GM18951 (cell line): ENCODE results near the gene STK32C.

Experiments
- POLR2A ChIP-seq: IDR thresholded peaks from 4 replicates; pipeline ENCODE4 v1.6.1; 2011; ENCODE audit warnings: mild to moderate bottlenecking; ENCODE audit not compliant: insufficient read length, insufficient read depth; ENCODE audit errors: extremely low read depth
- in situ Hi-C: fragments of 300-500 bp; cut with MboI; formaldehyde crosslinking; loops from one replicate; pipeline ENCODE4 v1.12.0; 2022; ENCODE audit warnings: low sequenced_read_pairs, mixed read lengths, inconsistent platforms; ENCODE audit not compliant: unreplicated experiment

Gene STK32C

DNA sequence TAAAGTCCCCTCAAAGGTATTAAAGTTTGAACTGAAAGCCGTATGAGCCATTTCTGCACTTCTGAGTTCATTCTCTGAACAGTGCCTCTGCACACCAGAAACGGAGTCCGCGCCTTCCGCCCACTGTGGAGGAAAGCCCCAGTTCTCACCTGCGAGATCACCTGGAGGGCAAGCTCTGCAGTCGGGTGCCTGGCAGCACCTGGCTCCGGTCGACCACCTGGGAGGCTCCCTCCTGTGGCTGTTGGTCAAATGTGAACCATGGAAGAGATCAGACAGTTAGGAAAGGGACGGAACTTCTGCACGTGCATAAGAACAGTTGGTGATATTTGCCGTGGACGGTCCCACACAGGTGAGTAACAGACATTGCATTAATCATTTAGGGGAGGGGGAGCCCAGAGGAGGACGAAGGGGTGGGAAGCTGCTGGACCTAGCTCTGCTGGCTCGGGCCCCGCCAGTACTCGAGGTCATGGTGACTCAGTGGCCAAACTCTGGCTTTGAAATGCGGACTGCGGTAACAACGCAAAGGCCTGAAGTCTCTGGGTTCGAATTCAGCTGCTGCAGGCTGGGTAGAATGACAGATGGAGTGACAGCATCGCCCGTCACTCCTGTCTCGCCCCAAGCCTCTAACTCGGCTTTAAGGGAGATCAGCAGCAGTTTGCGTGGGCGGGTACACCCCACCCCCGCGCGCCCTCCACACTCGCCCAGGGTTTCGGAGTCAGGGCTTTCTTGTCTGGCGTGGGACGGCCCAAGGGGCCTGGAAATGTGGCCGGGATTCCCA lies 122.7 kb downstream of the STK32C start:
- in situ Hi-C loops = no loop called here
- no peak for TF ChIP-seq POLR2A

DNA sequence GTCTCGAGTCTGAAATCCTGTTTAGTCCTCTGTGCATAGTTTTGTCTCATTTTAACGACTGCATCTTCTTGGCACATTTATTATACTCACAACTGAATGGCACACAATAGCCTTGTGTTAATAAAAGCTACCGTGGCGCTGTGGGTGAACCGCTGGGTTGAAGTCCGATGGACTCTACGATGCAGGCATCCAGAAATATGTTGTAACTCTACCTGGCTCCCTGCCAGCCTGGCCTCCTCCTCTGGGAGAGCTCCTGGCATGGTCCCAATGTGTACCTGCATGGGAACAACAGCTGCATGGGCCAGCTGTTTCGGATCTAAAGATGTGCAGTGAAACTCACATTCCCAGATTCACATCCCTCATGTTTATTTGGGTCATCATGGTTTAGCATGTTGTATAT lies 124.7 kb downstream of the STK32C start:
- in situ Hi-C loops = no loop called here

DNA sequence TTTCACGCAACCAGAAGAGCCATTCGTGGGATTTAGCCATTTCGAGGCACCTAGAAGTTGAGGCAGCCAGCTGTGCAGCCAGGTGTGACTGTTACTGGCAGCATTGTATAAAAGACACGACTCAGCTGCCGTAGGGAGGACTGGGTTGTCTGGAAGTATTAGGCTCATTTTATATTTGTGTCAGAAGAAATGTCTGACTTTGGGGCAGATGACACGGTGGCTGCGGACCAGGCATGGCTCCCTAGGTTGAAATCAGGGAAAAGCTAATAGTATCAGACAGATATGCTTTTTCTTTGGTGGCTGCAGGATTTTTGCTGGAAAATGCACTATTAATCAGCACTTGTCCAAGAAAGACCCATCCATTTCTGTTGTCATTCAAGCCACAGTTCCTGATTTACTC lies 125.2 kb downstream of the STK32C start:
- TF ChIP-seq POLR2A = no peak
- in situ Hi-C loops = no loop called here

More for the DNA sequence above, 124.7 kb downstream of the STK32C start:
- TF ChIP-seq POLR2A = no peak

DNA sequence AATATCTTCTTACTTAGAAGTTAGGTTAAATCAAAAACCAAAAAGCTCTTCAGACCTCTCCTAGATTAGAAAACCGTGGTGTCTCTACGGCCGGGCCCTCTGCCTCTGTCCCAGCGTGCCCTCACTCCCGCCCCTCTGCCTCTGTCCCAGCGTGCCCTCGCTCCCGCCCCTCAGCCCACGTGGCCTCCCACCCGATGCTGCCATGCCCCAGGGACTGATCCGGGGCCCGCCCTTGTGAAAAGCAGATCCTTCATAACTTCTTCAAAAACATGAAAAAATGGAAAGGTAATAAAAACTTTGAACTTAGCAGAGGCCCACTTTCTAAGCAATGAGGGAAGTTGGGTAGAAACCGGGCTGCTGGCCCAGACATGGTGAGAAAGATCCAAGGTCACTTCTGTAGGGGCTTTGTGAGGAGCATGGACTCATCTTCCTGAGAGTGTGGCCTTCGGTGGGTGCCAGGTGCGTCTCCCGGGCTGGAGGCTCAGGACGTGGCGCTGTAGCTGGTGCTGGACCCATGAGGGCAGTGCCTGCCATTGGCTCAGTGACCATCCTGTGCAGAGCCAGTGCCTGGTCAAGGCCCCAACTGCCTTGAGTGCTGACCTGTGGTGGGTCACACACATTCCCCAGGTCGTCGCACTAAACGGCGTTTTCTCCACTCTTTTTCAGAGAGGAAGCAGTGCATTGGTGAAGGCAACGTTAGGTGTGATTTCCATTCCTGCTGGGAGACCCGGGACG lies 125.9 kb downstream of the STK32C start:
- in situ Hi-C loops = no loop called here
- TF ChIP-seq POLR2A = no peak

DNA sequence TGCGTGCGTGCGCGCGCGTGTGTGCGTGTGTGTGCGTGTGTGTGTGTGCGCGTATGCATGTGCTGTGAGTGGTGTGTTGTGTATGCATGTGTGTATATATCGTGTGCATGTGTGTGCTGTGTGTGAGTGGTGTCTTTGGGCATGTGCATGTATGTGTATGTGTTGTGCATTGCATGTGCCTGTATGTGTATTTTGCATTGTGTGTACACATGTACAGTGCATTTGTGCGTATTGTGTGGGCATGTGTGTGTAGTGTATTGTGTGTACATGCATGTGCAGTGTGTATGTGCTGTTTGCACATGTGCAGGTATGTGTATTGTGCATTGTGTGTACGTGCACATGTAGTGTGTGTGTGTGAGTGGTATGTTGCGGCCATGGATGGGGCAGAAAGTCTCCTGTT lies 127.0 kb downstream of the STK32C start:
- no peak for TF ChIP-seq POLR2A
- in situ Hi-C loops = no loop called here

DNA sequence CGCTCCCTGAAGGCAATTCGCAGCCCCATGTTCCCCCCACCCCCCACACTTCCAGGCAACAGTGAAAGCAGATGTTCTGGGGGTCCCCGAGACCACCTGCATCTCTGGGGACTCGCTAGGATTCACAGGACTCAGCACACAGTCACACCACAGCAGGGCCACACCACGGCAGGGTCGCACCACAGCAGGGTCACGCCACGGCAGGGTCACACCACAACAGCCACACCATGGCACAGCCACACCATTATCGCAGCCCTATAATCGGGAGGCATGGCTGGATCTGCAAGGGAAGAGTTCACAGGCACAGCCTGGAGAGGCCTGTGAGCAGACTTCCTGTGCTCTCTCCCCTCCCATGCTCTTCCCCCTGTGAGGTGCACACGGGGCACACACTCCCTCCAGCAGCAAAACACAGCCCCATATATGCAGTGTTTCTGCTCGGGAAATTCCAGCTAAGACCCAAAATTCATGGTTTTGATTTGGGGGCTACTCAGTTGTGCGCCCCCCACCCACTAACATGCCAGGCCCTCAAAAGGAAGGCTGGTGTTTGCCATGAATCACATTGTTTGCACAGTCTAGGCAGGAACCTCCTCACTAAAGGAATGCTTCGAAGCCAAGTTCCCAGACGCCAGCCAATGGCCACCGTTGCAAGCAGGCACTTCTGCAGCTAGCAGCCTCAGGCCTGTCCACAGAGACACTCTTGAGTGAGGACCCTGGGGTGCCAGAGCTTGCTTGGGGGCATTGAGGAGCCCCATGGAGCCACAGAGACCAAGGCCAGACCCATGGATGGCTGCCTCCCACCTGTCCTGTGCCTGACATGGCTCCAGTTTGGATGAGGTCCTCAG lies 128.0 kb downstream of the STK32C start:
- no peak for TF ChIP-seq POLR2A
- in situ Hi-C loops = no loop called here

DNA sequence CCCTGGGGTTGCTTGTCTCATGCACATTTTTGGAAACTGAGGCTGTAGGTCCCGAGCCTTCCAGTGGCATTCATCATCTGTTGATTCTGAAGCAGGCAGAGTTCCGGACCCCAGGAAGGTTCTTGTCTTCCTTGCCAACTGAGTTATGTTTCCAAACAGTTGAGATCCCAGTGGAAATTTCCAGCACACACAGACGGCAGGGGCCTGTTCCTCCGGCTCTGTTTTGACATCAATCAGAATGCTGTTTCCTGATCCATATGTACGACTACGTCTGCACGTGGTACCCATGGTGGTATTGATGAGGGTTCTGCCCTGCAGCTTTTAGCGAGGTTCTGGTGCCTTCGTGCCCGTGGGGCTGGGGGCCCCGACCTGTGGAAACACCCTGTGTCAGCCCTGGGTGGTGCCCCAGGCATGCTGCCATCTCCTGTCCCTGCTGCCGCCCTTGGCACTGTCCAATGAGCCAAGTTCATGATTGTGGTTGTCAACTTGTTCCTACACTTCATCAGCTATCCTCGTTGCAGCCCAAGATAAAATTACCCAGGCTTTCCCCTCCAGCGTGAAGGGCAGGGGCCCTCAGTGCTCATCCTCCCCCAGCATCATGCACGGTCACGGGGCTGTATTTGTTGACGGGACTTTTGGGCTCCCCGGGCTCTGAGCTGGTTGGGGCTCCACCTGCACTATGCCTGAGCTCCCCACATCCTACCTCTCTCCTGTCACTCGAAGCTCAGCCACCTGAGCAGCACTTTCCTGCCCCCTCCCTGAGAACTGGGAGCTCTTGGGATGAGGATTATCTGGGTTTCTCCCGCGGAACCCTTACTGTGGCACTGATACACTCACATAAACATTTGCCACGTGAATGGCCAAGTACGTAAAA lies 128.8 kb downstream of the STK32C start:
- in situ Hi-C loops = no loop called here

DNA sequence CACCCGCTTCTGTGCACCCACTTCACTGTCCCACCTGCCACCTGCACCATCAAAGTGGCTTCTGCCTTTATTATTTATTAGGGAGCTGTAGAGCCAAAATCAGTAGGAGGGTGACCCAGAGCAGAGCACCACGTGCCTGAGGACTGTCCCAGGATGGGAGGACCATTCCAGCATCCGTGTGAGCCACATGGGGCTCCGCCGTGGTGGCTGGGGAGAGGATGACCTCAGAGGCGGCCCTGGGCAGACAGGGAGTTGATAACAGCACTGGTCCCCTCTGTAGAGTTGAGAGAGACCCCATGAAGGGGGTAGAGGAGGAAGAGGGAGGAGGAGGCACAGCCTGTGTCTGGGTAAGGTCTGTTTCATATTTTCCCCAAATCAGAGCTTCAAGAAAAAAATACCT lies 129.7 kb downstream of the STK32C start:
- TF ChIP-seq POLR2A = no peak
- in situ Hi-C loops = no loop called here

More for the DNA sequence above, 128.8 kb downstream of the STK32C start:
- no peak for TF ChIP-seq POLR2A

DNA sequence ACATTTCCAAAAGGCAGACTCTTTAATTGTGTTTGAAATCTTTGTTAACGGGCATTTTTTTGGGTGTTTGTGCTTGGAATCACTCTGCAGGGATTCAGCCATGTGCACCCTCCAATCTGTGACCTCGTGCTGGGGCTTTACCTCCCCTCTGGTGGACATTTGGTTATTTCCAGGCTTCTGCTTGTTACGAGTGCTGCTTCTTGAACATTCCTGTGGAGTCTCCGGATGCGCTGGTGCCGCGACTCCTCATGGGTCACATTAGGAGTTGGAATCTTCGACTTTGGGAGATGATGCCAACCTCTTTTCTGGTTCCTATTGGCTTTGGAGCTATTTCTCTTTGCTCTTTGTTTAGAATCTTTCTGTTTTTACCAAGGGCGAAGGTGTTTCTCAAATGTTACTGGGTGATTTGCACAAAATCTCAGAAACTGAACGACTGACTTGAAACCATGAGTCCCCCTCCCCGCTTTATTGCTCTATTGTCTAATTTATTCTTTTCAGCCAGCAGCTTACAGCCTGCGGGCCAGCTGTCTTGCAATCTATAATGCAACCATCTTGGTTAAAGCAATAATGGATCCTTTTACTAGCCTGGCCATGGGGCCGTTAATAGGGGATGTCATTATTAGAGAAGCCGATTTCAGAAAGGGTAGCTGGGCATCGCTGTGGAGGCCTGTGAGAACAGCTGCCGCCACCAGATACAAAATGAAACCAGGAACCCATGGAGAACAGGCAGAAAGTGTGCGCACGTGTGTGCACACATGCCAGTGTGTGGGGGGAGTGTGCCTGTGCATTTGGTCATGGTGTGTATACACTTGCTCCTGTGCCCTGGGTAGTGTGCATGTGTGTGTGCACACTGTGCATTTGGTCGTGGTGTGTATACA lies 130.9 kb downstream of the STK32C start:
- in situ Hi-C loops = no loop called here
- no peak for TF ChIP-seq POLR2A

DNA sequence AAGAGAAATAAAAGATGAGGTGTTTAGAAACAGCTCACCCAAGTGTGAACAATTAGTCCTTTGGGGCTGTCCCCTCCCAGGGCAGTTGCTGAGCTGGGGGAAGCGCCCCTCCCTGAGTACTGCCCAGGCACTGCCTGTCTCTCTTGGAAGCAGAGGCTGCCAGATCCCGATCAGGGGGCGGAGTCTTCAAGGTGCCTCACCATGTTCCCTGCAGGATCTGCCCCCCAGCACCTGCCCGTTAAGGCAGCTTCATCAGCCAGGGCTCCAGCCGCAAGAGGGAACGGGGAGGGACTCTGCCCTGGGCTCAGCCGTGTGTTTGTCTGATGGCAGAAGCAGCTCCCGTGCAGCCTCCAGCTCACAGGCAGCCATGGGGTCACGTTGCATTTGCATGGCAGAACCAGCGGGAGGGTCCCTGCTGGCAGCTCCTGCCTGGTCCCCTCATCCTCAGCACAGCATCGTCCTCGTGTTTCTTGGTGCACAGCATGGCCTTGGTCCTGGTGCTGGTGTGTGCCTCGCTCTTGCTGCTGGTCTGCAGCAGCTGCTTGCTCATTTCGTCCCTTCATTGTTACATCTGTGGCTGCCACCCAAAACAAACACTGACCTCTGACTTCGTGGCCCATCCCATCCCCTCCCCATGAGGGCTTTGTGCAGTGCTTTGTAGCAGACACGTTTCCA lies 131.7 kb downstream of the STK32C start:
- in situ Hi-C loops = no loop called here

DNA sequence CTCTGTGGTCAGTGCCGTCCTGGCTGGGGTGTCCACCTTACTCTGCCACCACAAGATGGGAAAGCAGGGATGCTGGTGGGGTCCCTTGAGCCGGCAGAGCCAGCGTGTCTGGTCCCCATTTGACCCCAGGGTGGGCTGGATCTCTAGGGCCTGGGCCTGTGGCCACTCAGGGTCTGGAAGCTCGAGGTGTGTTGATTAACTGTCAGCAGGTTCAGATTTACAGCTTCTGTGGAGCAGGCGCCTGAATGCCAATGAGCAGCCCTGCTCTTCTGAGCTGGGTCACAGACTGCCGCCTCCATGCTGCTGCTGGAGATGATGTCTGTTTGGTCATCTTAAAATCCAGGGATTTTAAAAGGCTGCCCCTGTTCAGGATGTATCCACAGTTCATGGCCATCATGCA lies 132.3 kb downstream of the STK32C start:
- in situ Hi-C loops = no loop called here
- TF ChIP-seq POLR2A = no peak

More for the DNA sequence above, 131.7 kb downstream of the STK32C start:
- TF ChIP-seq POLR2A = no peak

DNA sequence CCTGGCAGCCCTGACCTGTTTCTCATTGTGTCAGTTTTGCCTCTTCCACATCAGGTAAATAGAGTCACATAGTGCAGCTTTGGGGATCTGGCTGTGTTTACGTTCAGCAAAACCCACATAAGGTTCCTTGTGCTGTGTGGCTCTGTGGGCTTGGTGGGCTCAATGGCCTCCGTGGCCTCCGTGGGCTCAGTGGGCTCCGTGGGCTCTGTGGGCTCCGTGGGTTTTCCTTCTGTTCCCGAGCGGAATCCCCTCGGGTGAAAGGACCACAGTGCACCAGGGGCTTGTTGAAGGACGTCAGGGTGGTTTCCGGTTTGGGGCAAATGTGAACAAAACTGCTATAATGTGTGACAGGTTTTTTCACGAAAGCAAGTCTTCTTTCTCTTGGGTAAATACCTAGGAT lies 133.5 kb downstream of the STK32C start:
- no peak for TF ChIP-seq POLR2A
- in situ Hi-C loops = no loop called here
